ENCODE results near the gene BBS1. TPM values are rescaled to one million over a fixed set of nuclear protein-coding genes. Genes with fewer than 3 reads are reported as not detected.
"Not testable (repeated sequence)": the region's sequence is repeated elsewhere in the genome, so short reads cannot be mapped to it uniquely, and the experiment has no call there.

BBS1 gene
- total RNA-seq, 1 donor from 2014 or later, result 120 TPM

DNA sequence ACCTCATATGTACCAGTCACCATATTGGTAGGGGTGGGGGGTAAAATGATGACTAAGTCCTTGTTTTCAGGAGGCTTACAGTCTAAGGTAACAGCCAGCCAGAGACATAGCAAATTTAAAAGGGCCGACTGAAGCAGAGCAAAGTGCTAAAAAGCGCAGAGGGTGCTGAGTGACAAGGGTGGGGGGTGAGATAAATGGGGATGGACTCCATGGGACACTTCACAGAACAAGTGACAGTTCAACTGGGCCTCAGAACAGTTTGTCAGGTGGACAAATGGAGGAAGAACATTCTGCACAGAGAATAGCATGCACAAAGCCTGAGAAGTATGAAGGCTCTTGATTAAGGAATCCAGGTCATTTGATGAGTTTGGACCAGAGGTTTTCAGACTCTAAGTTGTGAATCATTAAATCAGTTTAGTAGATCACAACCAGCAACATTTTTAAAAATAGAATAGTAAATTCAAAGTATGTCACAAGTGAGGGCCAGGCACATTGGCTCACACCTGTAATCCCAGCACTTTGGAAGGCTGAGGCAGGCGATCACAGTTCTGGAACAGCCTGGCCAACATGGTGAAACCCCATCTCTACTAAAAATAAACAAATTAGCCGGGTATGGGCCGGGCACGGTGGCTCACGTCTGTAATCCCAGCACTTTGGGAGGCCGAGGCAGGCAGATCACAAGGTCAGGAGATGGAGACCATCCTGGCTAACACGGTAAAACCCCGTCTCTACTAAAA is 14.0 kb downstream of the BBS1 start:
- DNase-seq (ENCODE audit: low read depth), result no peak

GRCh38 chr11:66529069-66529468 is 18.6 kb downstream of the BBS1 start:
- DNase-seq (ENCODE audit: low read depth), result no peak

DNA sequence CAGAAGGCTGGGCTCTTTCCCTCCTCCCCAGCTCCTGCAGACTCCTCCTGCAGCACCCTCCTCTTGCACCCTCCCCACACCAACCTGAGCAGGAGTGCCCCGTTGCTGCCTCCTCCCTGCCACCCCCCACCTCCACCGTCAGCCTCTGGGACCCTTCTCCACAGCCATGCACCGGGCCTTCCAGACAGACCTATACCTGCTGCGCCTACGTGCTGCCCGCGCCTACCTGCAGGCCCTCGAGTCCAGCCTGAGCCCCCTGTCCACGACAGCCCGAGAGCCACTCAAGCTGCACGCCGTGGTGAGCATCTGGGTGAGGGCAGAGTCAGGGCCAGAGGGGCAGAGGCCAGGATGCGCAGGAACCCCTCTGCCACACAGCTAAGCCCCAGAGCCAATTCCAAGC is 19.2 kb downstream of the BBS1 start:
- no peak for DNase-seq (ENCODE audit: low read depth)

DNA sequence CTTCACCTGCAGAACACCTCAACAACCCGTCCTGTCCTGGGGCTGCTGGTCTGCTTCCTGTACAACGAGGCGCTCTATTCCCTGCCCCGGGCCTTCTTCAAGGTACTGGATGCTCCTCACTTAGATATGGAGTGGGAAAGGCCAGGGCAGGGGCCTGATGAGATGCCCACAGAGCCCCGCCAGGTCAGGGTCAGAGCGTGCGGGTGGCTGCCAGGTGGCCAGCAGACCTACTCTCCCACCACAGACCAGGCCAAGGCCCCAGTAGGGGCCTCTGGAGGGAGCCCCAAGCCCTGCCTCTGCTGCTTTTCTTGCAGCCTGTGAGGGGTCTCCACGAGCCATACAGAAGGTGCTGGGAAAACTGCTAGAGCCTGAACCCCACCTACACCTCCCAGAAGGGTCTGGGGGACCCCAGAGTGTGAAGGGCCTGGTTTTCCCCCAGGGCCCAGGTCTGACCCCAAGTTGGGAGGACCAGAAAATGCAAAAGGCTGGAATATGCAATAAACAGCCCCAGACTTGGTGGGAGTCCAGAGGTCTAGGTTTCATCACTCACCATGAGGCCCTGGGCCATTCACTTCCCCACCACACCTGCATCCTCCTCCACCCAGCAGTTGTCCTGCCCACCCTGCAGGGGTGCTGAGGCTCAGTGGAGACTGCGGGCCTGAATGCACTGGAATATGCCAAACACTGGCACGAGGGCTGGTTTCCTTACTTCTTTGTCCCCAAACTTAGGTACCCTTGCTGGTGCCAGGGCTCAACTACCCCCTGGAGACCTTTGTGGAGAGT is 20.7 kb downstream of the BBS1 start:
- no peak for DNase-seq (ENCODE audit: low read depth)

DNA sequence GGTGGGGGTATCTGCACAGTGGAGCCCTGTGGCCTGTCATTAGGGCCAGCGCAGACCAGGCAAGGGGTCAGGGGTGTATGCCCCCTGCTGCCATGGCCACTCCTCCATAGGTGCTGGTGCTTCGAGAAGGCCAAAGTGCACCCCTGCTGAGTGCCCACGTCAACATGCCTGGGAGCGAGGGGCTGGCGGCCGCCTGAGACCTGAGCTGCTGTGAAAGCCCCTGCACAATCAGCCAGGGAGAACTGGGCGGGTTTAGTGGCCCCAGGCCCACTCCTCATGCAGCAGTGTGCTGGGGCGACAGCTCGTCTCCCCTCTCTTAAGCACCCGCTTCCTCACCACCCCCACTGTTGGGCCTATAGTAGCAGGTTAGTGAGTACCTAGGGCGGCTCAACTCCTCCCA is 21.4 kb downstream of the BBS1 start:
- DNase-seq (ENCODE audit: low read depth), result no peak

GRCh38 chr11:66532784-66533183 is 22.3 kb downstream of the BBS1 start:
- no peak for DNase-seq (ENCODE audit: low read depth)

GRCh38 chr11:66539170-66539869 is 28.9 kb downstream of the BBS1 start:
- no peak for DNase-seq (ENCODE audit: low read depth)

GRCh38 chr11:66539870-66540213 is 29.4 kb downstream of the BBS1 start:
- no peak for DNase-seq (ENCODE audit: low read depth)

- not testable (repeated sequence) for DNase-seq (ENCODE audit: low read depth)
Measured at GRCh38 chr11:66540598-66540997, 30.2 kb downstream of the BBS1 start.

DNA sequence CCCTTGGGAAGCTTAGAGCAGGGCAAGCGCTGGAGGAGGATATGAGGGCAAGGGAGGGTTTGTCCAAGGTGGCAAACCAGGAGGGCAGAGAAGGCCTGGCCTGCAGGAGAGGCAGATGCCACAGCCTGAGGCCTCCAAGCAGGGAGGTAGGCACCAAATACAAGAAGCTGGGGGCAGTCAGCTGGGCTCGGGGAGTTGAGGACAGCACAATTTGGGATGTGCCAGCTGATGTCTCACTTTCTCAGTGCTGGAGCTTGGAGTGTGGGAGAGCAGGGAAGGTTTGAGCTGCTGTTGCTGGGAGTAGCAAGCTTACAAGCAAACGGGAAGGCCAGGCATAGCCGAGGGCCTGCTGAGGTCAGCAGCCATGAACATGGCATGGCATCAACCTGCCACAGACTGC is 31.5 kb downstream of the BBS1 start:
- no peak for DNase-seq (ENCODE audit: low read depth)

DNA sequence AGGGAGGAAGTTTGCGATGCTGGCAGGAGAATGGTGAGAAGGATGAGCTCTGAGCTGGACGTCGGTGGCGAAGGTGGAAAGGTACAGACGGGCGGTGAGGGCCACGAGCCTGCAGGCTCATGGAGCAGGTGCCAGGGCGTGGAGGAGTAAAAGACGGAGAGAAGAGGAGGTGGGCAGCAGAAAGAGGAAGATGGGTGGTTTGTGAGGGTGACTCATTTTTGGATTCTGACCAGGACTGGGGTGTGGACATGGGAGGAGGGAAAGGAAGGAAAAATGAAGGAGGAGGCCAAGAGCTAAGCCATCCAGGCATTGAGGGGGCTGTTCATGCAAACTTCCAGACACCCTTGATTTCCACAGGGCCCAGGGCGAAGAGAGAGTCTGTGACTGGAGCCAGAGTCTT is 31.9 kb downstream of the BBS1 start:
- DNase-seq (ENCODE audit: low read depth), result no peak

- no peak for DNase-seq (ENCODE audit: low read depth)
Measured at GRCh38 chr11:66543263-66544107, 33.0 kb downstream of the BBS1 start.

- DNase-seq (ENCODE audit: low read depth), result not testable (repeated sequence)
Measured at GRCh38 chr11:66544952-66545351, 34.5 kb downstream of the BBS1 start.

DNA sequence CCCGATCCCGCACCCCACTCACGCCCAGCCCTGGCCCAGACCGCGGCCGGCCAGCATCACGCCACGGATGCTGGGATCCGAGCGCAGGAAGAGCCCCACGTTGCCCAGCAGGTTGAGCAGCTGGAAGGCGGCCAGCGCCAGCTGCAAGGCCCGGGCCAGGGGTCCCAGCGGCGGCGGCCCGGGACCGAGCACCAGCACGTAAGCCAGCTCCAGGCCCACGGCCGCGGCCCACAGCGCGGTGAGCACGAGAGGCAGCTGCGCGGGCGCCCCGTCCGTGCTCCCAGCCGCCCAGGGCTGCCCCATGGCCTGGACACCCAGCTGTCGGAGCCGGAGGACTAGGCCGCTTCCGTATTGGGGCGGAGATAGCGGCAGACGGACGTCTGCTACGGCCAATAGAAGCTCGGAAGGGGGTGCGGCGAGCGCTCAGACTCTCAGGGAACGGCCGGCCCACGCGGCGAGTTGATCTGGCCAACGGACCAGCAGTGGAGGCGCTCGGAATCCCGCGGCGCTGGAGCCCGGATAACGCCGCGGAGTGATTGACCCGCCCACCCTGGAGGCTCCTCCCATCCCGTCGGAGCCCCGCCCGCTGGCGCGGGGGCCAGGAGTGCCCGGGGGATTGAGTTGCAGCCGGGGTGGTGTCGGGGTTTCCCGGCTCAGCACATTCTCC is 35.4 kb downstream of the BBS1 start, which contains the start of gene ZDHHC24:
Gene ZDHHC24, minus strand, starts transcription at position 348 of the 667 bp plus-strand sequence. Its CDS starts 45 bp downstream, at position 303.
- DNase-seq (ENCODE audit: low read depth), result peak; percentile 88

DNA sequence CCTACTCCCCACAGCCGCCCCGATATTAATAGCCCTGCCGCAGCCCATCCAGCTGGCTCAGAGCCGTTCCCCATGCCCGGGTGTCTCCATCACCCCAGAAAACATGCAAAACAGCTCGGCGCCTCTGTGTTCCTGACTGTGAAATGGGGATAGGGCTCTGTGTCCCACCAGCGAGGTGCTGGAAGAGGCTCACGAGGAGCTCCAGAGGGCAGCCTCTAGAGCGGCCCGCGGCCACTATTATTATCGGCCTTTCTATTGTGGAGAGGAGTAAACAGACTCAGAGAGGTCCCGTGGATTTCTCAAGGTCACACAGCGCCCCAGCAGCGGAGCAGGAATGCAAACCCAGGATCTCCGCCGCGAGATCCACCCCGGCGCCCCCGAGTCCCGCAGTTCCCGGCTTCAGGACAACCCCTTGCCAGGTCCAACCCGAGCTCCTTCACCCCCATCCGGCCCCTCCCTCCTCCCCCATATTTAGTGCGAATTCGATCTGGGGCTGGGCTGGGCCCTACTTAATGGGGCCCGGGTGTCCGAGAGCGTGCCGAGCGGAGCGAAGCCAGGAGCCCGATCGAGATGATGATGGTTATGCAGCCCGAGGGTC is 36.0 kb downstream of the BBS1 start, which contains the start of gene ACTN3:
Gene ACTN3, plus strand, starts transcription at position 536 of the 598 bp plus-strand sequence. Its CDS starts 35 bp downstream, at position 571.
- no peak for DNase-seq (ENCODE audit: low read depth)

DNA sequence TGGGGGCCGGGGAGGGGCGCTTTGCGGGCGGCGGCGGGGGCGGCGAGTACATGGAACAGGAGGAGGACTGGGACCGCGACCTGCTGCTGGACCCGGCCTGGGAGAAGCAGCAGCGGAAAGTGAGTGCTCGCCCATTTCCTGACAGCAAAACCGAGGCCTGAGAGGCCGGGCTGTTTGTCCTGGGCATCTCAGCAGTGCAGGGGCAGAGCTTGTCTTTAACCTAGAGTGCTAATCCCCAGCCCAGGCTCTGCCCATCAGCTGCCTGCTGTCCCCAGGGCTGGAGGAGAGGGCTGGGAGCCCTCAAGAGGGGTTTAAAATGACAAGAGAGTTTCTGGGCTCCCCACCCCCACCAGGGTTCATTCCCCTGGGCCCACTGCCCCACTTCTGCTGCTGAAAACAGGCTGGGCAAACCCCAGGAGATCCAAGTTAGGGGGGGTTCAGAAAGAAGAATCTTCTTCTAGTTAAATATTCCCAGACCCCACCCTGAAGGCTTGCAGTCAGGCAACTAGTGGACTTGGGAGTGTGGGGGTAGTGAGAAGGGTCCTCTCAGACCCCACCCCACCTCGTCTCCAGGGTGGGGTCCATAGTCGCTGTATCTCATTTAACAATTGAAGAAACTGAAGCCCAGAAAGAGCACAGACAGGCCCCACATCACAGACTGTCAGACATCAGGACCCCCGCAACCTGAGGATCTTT is 36.7 kb downstream of the BBS1 start:
- DNase-seq (ENCODE audit: low read depth), result no peak

- no peak for DNase-seq (ENCODE audit: low read depth)
Measured at GRCh38 chr11:66547662-66548009, 37.2 kb downstream of the BBS1 start.

DNA sequence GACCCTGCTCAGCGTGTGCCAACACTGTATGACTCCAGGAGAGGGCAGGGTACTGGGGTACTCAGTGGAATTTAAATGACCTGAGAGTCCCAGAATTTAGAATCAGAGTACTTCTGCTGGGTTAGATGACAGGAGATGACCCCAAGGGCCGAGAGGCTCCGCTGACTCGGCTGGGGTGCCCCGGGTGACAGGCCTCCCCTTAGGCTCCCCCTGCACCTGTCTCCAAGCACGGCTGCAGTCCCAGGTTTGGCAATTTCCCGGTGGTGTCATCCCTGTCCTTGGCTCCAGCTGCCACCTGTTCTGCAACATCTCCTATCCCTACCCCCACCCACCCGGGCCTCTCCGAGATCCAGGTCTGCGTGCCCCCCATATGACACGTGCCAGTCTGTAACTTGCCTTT is 37.6 kb downstream of the BBS1 start:
- DNase-seq (ENCODE audit: low read depth), result no peak

GRCh38 chr11:66548774-66549630 is 38.6 kb downstream of the BBS1 start:
- no peak for DNase-seq (ENCODE audit: low read depth)
